ENCODE data around the gene NLGN1. TPM values are rescaled to one million over a fixed set of nuclear protein-coding genes. Genes with fewer than 3 reads are reported as not detected.

Gene NLGN1
- total and polyA plus RNA-seq, 11 donors, result 1.8 to 27.6 (median 15.5) TPM

- Histone ChIP-seq H3K27ac (peak overlapping the region in 1 of 12 donors; percentile 12), H3K36me3 (no peaks in the 10 kb centered on the region), H3K4me3 (no peak overlapping the region), H3K9me3 (no peaks in the 10 kb centered on the region), H3K4me1 (peaks cover 0 to 2% (median 0%) of the 10 kb centered on the region in 12 donors), H3K27me3 (no peaks in the 10 kb centered on the region)
- intact Hi-C loops (cut with DNase I), result no loop called here
- DNase-seq, result no peak
- peak in 1 of 4 donors; percentile 71 for ATAC-seq
- no peak for TF ChIP-seq CTCF (IDR thresholded peaks at IDR 0.05)
- TF ChIP-seq POLR2A (IDR thresholded peaks at IDR 0.05), result no peak
- 36 to 65% (median 53%) methylated on average over 2 of the region's 2 CpGs for WGBS, 4 donors
These were observed 845.6 kb downstream of the NLGN1 start for GRCh38 chr3:174243171-174243570.

GRCh38 chr3:174247687-174248152, 850.2 kb downstream of the NLGN1 start:
- TF ChIP-seq CTCF (IDR thresholded peaks at IDR 0.05) (no peak), POLR2A (IDR thresholded peaks at IDR 0.05) (no peak)
- intact Hi-C loops (cut with DNase I), result no loop called here
- ATAC-seq (no peak), DNase-seq (no peak)
- 34 to 50% (median 36%) methylated on average over 1 of the region's 1 CpG for WGBS, 4 donors
- no peak overlapping the region for H3K27ac ChIP-seq
- no peaks in the 10 kb centered on the region for H3K27me3 ChIP-seq
- no peaks in the 10 kb centered on the region for H3K9me3 ChIP-seq
- no peaks in the 10 kb centered on the region for H3K36me3 ChIP-seq
- H3K4me1 ChIP-seq, result peaks cover 0 to 3% (median 0%) of the 10 kb centered on the region in 12 donors
- H3K4me3 ChIP-seq, result no peak overlapping the region

- WGBS, 4 donors, result 40 to 53% (median 44%) methylated on average over 1 of the region's 1 CpG
- Histone ChIP-seq H3K4me3 (no peak overlapping the region), H3K27me3 (no peaks in the 10 kb centered on the region), H3K9me3 (peaks cover 0 to 3% (median 0%) of the 10 kb centered on the region in 12 donors), H3K36me3 (no peaks in the 10 kb centered on the region), H3K27ac (no peak overlapping the region), H3K4me1 (peaks cover 0 to 3% (median 0%) of the 10 kb centered on the region in 12 donors)
- intact Hi-C loops (cut with DNase I), result no loop called here
- DNase-seq, result no peak
- TF ChIP-seq CTCF (IDR thresholded peaks at IDR 0.05) (no peak), POLR2A (IDR thresholded peaks at IDR 0.05) (no peak)
- ATAC-seq, result no peak
These were observed 854.1 kb downstream of the NLGN1 start for GRCh38 chr3:174251681-174252080.

GRCh38 chr3:174253196-174253823, 855.8 kb downstream of the NLGN1 start:
- Histone ChIP-seq H3K27ac (no peak overlapping the region), H3K27me3 (no peaks in the 10 kb centered on the region), H3K4me3 (no peak overlapping the region), H3K4me1 (peaks cover 0 to 3% (median 0%) of the 10 kb centered on the region in 12 donors), H3K36me3 (no peaks in the 10 kb centered on the region), H3K9me3 (peaks cover 0 to 12% (median 3%) of the 10 kb centered on the region in 12 donors)
- 57 to 70% (median 62%) methylated on average over 3 of the region's 3 CpGs for WGBS, 4 donors
- no peak for TF ChIP-seq POLR2A (IDR thresholded peaks at IDR 0.05)
- no peak for TF ChIP-seq CTCF (IDR thresholded peaks at IDR 0.05)
- intact Hi-C loops (cut with DNase I), result no loop called here
- ATAC-seq (no peak), DNase-seq (no peak)

Data from heart left ventricle (tissue), 16 donors.